Mesenchymal stem cell (in vitro differentiated cells and primary cell): Measurements from ENCODE around the gene CHMP4A. TPM values are rescaled to one million over a fixed set of nuclear protein-coding genes. Genes with fewer than 3 reads are reported as not detected.
A peak's percentile ranks its signal among the peaks of the same experiment; 100 is the strongest.

Experiments
- DNase-seq: peaks from one replicate; pipeline ENCODE4 v3.0.0-alpha.2; 2013
- H2AFZ ChIP-seq: one replicate; pipeline ENCODE4 v1.6.1; 2013; ENCODE audit warnings: low read depth, mild to moderate bottlenecking, control low read depth, inconsistent platforms, low read length, moderate library complexity
- H2AK5ac ChIP-seq: 2 replicates; pipeline ENCODE4 v1.6.1; 2013; ENCODE audit warnings: low read length, moderate library complexity, mild to moderate bottlenecking, inconsistent platforms; ENCODE audit not compliant: severe bottlenecking
- H2BK120ac ChIP-seq: one replicate; pipeline ENCODE4 v1.6.1; 2013; ENCODE audit warnings: low read depth, mild to moderate bottlenecking, inconsistent platforms, low read length, moderate library complexity
- H2BK12ac ChIP-seq, 2 experiments: one replicate each; pipeline ENCODE4 v1.6.1; 2013; ENCODE audit warnings: inconsistent platforms in 2 of 2, low read length in 2 of 2, mild to moderate bottlenecking in 2 of 2, moderate library complexity in 2 of 2, control low read depth in 1 of 2
- H2BK15ac ChIP-seq: one replicate; pipeline ENCODE4 v1.6.1; 2013; ENCODE audit warnings: mild to moderate bottlenecking, low read depth, inconsistent platforms; ENCODE audit not compliant: poor library complexity, severe bottlenecking
- H2BK5ac ChIP-seq: 2 replicates; pipeline ENCODE4 v1.6.1; 2013; ENCODE audit warnings: low read depth, mild to moderate bottlenecking, low read length, control low read depth, inconsistent platforms; ENCODE audit not compliant: poor library complexity, severe bottlenecking
- H3K14ac ChIP-seq, 2 experiments: one replicate each; pipeline ENCODE4 v1.6.1; 2013; ENCODE audit warnings: inconsistent platforms in 2 of 2, low read length in 2 of 2, control low read depth in 1 of 2, mild to moderate bottlenecking in 1 of 2, moderate library complexity in 1 of 2
- H3K18ac ChIP-seq, 2 experiments: one replicate each; pipeline ENCODE4 v1.6.1; 2013; ENCODE audit warnings: inconsistent platforms in 2 of 2, low read length in 2 of 2, control low read depth in 1 of 2, low read depth in 1 of 2, mild to moderate bottlenecking in 1 of 2
- H3K23ac ChIP-seq, 2 experiments: one replicate each; pipeline ENCODE4 v1.6.1; 2013; ENCODE audit warnings: inconsistent platforms in 2 of 2, low read length in 2 of 2, mild to moderate bottlenecking in 2 of 2, moderate library complexity in 2 of 2, control low read depth in 1 of 2
- H3K27ac ChIP-seq: 2 replicates; pipeline ENCODE4 v1.5.1; 2013; ENCODE audit warnings: mild to moderate bottlenecking, moderate library complexity, low read length, control low read depth, inconsistent platforms; ENCODE audit not compliant: poor library complexity, severe bottlenecking
- H3K27me3 ChIP-seq, 2 experiments: 2 replicates each; pipeline versions ENCODE4 v1.6.1 to v1.7.0; 2013; ENCODE audit warnings: low read length in 2 of 2, mild to moderate bottlenecking in 2 of 2, moderate library complexity in 2 of 2, control low read depth in 1 of 2, inconsistent platforms in 1 of 2; ENCODE audit not compliant: control insufficient read depth in 1 of 2, insufficient read depth in 1 of 2
- H3K36me3 ChIP-seq, 2 experiments: 2 replicates each; pipeline versions ENCODE4 v1.6.1 to v1.7.0; 2013; ENCODE audit warnings: low read length in 2 of 2, control low read depth in 1 of 2, inconsistent platforms in 1 of 2, low read depth in 1 of 2, mild to moderate bottlenecking in 1 of 2; ENCODE audit not compliant: insufficient read depth in 2 of 2, control insufficient read depth in 1 of 2
- H3K4ac ChIP-seq, 2 experiments: one replicate each; pipeline ENCODE4 v1.6.1; 2013; ENCODE audit warnings: inconsistent platforms in 2 of 2, low read length in 2 of 2, mild to moderate bottlenecking in 2 of 2, moderate library complexity in 2 of 2, control low read depth in 1 of 2, low read depth in 1 of 2
- H3K4me1 ChIP-seq: 2 replicates; pipeline ENCODE4 v1.6.1; 2013; ENCODE audit warnings: low read depth, low read length, control low read depth; ENCODE audit not compliant: control insufficient read depth, insufficient read depth
- H3K4me2 ChIP-seq: 2 replicates; pipeline ENCODE4 v1.6.1; 2013; ENCODE audit warnings: low read length, mild to moderate bottlenecking, inconsistent platforms; ENCODE audit not compliant: poor library complexity, severe bottlenecking
- H3K4me3 ChIP-seq, 2 experiments: 2 replicates each; pipeline versions ENCODE4 v1.5.1 to v1.7.0; 2013; ENCODE audit warnings: low read length in 2 of 2, mild to moderate bottlenecking in 2 of 2, control low read depth in 1 of 2, low read depth in 1 of 2; ENCODE audit not compliant: insufficient read depth in 1 of 2
- H3K79me1 ChIP-seq: replicated peaks from 2 replicates; pipeline ENCODE4 v1.6.1; 2013; ENCODE audit warnings: mild to moderate bottlenecking, control low read depth, low read length, inconsistent platforms; ENCODE audit not compliant: poor library complexity, severe bottlenecking
- H3K9ac ChIP-seq: 2 replicates; pipeline ENCODE4 v1.7.0; 2013; ENCODE audit warnings: mild to moderate bottlenecking, low read length, moderate library complexity
- H3K9me3 ChIP-seq: 2 replicates; pipeline ENCODE4 v1.7.0; 2013; ENCODE audit warnings: mild to moderate bottlenecking, low read length; ENCODE audit not compliant: control insufficient read depth
- H4K8ac ChIP-seq: one replicate; pipeline ENCODE4 v1.6.1; 2013; ENCODE audit warnings: inconsistent platforms, mild to moderate bottlenecking, low read length, moderate library complexity
- H4K91ac ChIP-seq: one replicate; pipeline ENCODE4 v1.6.1; 2013; ENCODE audit warnings: mild to moderate bottlenecking, low read length, inconsistent platforms
- WGBS: methylation state at CpG from one replicate; pipeline ENCODE4 v1.1.7; 2013; ENCODE audit warnings: mixed read lengths; 5-methylcytosine and 5-hydroxymethylcytosine counted together
- polyA plus RNA-seq, 2 experiments: library from polyadenylated mRNA; stranded (reverse); fragments of 200-250 nt; gene quantifications; one replicate each; pipeline ENCODE4 v1.2.3, GENCODE V29; 2013

Gene CHMP4A
- 40.1 TPM for polyA plus RNA-seq (2013, experiment 1 of 2)
- 38.0 TPM for polyA plus RNA-seq (2013, experiment 2 of 2)

DNA sequence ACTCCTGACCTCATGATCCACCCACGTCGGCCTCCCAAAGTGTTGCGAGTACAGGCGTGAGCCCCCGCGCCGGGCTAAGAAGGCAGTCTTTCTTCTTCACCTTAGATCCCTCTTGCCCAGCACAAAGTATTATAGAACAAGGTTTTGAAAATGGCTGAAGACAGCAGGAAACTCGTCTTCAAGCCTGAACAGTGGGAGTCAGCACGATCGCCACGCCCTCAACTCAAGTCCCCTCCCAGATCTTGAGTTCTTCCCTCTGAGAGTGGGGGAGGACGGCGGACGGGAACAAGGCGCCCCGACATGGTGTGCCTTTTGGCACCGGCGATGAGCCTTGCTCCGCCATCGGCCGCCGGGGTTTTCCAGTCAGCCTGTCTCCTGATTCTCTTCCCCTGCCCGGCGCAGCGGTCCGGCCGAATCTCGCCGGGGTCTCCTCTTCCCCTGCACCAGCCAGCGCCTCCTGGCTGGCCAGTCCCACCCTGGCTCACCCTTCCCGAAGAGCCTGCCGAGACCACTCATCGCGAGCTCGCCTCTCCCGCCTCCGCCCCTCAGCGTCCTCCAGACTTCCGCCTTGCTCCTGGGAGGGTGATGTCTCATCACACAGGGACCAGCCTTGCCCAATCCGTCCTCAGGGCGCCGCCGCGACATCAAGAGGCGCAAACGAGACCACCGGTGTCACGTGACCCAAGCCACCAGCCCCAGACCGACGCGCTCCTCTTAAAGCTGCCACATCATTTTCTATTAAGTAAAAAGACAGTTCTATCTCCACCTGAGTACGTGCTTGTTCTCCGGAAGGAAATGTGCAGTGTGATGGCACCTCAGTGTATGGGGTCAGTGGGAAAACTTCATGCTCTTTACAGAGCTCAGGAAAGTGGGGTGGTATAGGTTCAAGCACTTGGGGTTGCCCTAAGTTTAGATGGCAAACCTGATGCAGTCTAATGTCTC is at the start of gene CHMP4A:
TSS of gene CHMP4A (minus strand) at position 565 of the 942 bp plus-strand sequence. CDS start at position 516, 49 bp downstream.
- peak; percentile 99 for DNase-seq
- Histone ChIP-seq H4K91ac (peak within 1 kb of the TSS; percentile 95), H3K4ac (peak within 1 kb of the TSS; percentile 81 to 87), H2BK120ac (peak within 1 kb of the TSS; percentile 78), H3K27ac (peak within 1 kb of the TSS; percentile 97), H3K4me2 (peak within 1 kb of the TSS; percentile 59), H2BK5ac (peak within 1 kb of the TSS; percentile 76), H3K14ac (no peak within 1 kb of the TSS), H2BK12ac (no peak within 1 kb of the TSS), H2BK15ac (peak within 1 kb of the TSS; percentile 56), H3K79me1 (peaks cover 23% of the 10 kb centered on the region), H2AFZ (peak within 1 kb of the TSS; percentile 47), H3K4me1 (peaks cover 15% of the 10 kb centered on the region), H4K8ac (peak within 1 kb of the TSS; percentile 97), H3K36me3 (peaks cover 26 to 62% of the 10 kb centered on the region in 2 experiments), H3K4me3 (peak within 1 kb of the TSS; percentile 86 to 88), H3K27me3 (no peaks in the 10 kb centered on the region), H3K9ac (peak within 1 kb of the TSS; percentile 96), H3K18ac (peak within 1 kb of the TSS; percentile 93 to 99), H2AK5ac (peak within 1 kb of the TSS; percentile 63), H3K9me3 (no peaks in the 10 kb centered on the region), H3K23ac (peak within 1 kb of the TSS in 1 of 2 experiments; percentile 26)
- under 1% methylated on average over 42 of the region's 53 CpGs for WGBS

- H4K91ac ChIP-seq, result no peak overlapping the region
- H3K4ac ChIP-seq, result no peak overlapping the region
- no peaks in the 10 kb centered on the region for H3K9me3 ChIP-seq
- H2BK15ac ChIP-seq, result no peak overlapping the region
- H3K4me2 ChIP-seq, result no peak overlapping the region
- H3K4me1 ChIP-seq, result peaks cover 6% of the 10 kb centered on the region
- 91% methylated on average over 19 of the region's 19 CpGs for WGBS
- no peak overlapping the region for H3K14ac ChIP-seq
- DNase-seq, result no peak
- H3K79me1 ChIP-seq, result no peaks in the 10 kb centered on the region
- no peak overlapping the region for H2AFZ ChIP-seq
- H2BK12ac ChIP-seq, result no peak overlapping the region
- no peak overlapping the region for H2BK5ac ChIP-seq
- no peaks in the 10 kb centered on the region for H3K27me3 ChIP-seq
- no peak overlapping the region for H3K4me3 ChIP-seq
- H3K36me3 ChIP-seq, result peaks cover 25 to 54% of the 10 kb centered on the region in 2 experiments
- no peak overlapping the region for H4K8ac ChIP-seq
- no peak overlapping the region for H2AK5ac ChIP-seq
- no peak overlapping the region for H2BK120ac ChIP-seq
- H3K23ac ChIP-seq, result no peak overlapping the region
- H3K9ac ChIP-seq, result no peak overlapping the region
- no peak overlapping the region for H3K18ac ChIP-seq
- no peak overlapping the region for H3K27ac ChIP-seq
These were observed 48.7 kb upstream of the CHMP4A start for GRCh38 chr14:24261969-24262327.

- Histone ChIP-seq H2BK120ac (no peak overlapping the region), H3K79me1 (no peaks in the 10 kb centered on the region), H3K4me1 (peaks cover 6% of the 10 kb centered on the region), H3K18ac (no peak overlapping the region), H3K27me3 (no peaks in the 10 kb centered on the region), H3K4me2 (no peak overlapping the region), H2AFZ (no peak overlapping the region), H4K8ac (no peak overlapping the region), H3K9ac (no peak overlapping the region), H3K36me3 (peaks cover 19 to 49% of the 10 kb centered on the region in 2 experiments), H2BK5ac (no peak overlapping the region), H4K91ac (no peak overlapping the region), H3K27ac (no peak overlapping the region), H3K4me3 (no peak overlapping the region), H3K4ac (no peak overlapping the region), H2BK12ac (no peak overlapping the region), H3K9me3 (no peaks in the 10 kb centered on the region), H2AK5ac (no peak overlapping the region), H3K14ac (no peak overlapping the region), H3K23ac (no peak overlapping the region), H2BK15ac (no peak overlapping the region)
- 94% methylated on average over 19 of the region's 20 CpGs for WGBS
- no peak for DNase-seq
These were observed 48.1 kb upstream of the CHMP4A start for GRCh38 chr14:24261256-24261968.

GRCh38 chr14:24260780-24261157 is 47.5 kb upstream of the CHMP4A start:
- H3K36me3 ChIP-seq, result peaks cover 14 to 43% of the 10 kb centered on the region in 2 experiments
- no peak overlapping the region for H3K14ac ChIP-seq
- no peak overlapping the region for H4K91ac ChIP-seq

More at GRCh38 chr14:24260780-24261157, 47.5 kb upstream of the CHMP4A start:
- Histone ChIP-seq H3K18ac (no peak overlapping the region), H3K9ac (no peak overlapping the region), H3K27me3 (no peaks in the 10 kb centered on the region), H4K8ac (no peak overlapping the region), H3K27ac (no peak overlapping the region), H3K4ac (no peak overlapping the region), H3K79me1 (no peaks in the 10 kb centered on the region), H3K9me3 (no peaks in the 10 kb centered on the region), H2BK5ac (no peak overlapping the region), H2AFZ (no peak overlapping the region), H3K4me1 (peaks cover 4% of the 10 kb centered on the region), H3K4me3 (no peak overlapping the region), H2BK12ac (no peak overlapping the region), H3K4me2 (no peak overlapping the region), H3K23ac (no peak overlapping the region), H2BK15ac (no peak overlapping the region), H2BK120ac (no peak overlapping the region), H2AK5ac (no peak overlapping the region)
- no peak for DNase-seq
- 88% methylated on average over 4 of the region's 4 CpGs for WGBS
